ENCODE data around the gene IGSF11.

GRCh38 chr3:119019767-119020518, 14.7 kb downstream of the IGSF11 start:
- TF ChIP-seq TCF12 (IDR thresholded peaks at IDR 0.05; ENCODE audit: low read depth) (no peak), EP300 (IDR thresholded peaks at IDR 0.05; ENCODE audit: borderline replicate concordance) (no peak)

Data from Ishikawa (cell line).